GM12878 (cell line): ENCODE data around the gene CWC25. TPM values are rescaled to one million over a fixed set of nuclear protein-coding genes. Genes with fewer than 3 reads are reported as not detected.
A peak's percentile ranks its signal among the peaks of the same experiment; 100 is the strongest.

ENCODE experiments used
- BACH1 ChIP-seq: fragments of 450-650 bp; IDR thresholded peaks from 2 replicates; pipeline ENCODE4 v1.6.1; 2017; ENCODE audit warnings: mild to moderate bottlenecking, borderline replicate concordance
- CREM ChIP-seq: IDR thresholded peaks from 2 replicates; pipeline ENCODE4 v1.6.1; 2014; ENCODE audit warnings: antibody characterized with exemption, low read depth
- HDAC2 ChIP-seq: fragments of 200-600 bp; sonication (generic); IDR thresholded peaks from 2 replicates; pipeline ENCODE4 v1.6.1; 2017
- MAX ChIP-seq: IDR thresholded peaks from 2 replicates; pipeline ENCODE4 v1.6.1; 2012; ENCODE audit warnings: low read depth, low read length, improper control_type of control experiment
- RB1 ChIP-seq: fragments of 450-650 bp; formaldehyde crosslinking; IDR thresholded peaks from 2 replicates; pipeline ENCODE4 v1.6.1; 2017; ENCODE audit warnings: mild to moderate bottlenecking, borderline replicate concordance
- SRF ChIP-seq, 2 experiments: IDR thresholded peaks; 2 replicates each; pipeline ENCODE4 v1.6.1; 2011; ENCODE audit warnings: low read depth in 2 of 2, low read length in 2 of 2, mild to moderate bottlenecking in 1 of 2, moderate library complexity in 1 of 2
- STAT1 ChIP-seq: fragments of 450-650 bp; conservative IDR thresholded peaks from 2 replicates; pipeline ENCODE4 v1.6.1; 2014; ENCODE audit warnings: antibody characterized with exemption, mild to moderate bottlenecking
- TCF7 ChIP-seq: IDR thresholded peaks from 2 replicates; pipeline ENCODE4 v1.6.1; 2014; ENCODE audit warnings: antibody characterized with exemption, borderline replicate concordance
- ZBTB33 ChIP-seq: fragments of 450-650 bp; IDR thresholded peaks from 2 replicates; pipeline ENCODE4 v1.6.1; 2017; ENCODE audit warnings: mild to moderate bottlenecking
- polyA plus RNA-seq, 11 experiments: library from polyadenylated mRNA; depleted of rRNA in 4 of 11; unstranded in 6 of 11; stranded (reverse) in 5 of 11; fragments of >200 nt; fragmentation: Nextera tagmentation in 4 of 11; fragmentation: Illumina TruSeq in 1 of 11; extraction: Ambion mirVana in 4 of 11; extraction: Trizol in 1 of 11; gene quantifications; 1 replicate in 1 of 11; 2 replicates in 10 of 11; pipeline versions ENCODE4 v1.2.1 to v1.2.3, GENCODE V29; 2011 to 2016; ENCODE audit warnings: inconsistent platforms in 2 of 11, missing spikeins in 2 of 11, low read depth in 1 of 11
- total RNA-seq, 4 experiments: library from RNA; depleted of rRNA in 3 of 4; stranded (reverse); fragments of >200 nt in 3 of 4; fragmentation: Illumina TruSeq in 1 of 4; extraction: Trizol in 1 of 4; gene quantifications; 2 replicates each; pipeline versions ENCODE4 v1.2.1 to v1.2.3, GENCODE V29; 2013 to 2021
- TF ChIP-seq, protein P1 (sequence below): IDR thresholded peaks from 2 replicates; pipeline ENCODE4 v1.6.1; 2012; ENCODE audit warnings: mild to moderate bottlenecking, low read depth, low read length

The CWC25 gene
- total and polyA plus RNA-seq, 10 of the 15 experiments (the other 5 are each of a cell fraction or from before 2014, with no cell fraction given): 14.7 to 29.7 (median 22.9) TPM

DNA sequence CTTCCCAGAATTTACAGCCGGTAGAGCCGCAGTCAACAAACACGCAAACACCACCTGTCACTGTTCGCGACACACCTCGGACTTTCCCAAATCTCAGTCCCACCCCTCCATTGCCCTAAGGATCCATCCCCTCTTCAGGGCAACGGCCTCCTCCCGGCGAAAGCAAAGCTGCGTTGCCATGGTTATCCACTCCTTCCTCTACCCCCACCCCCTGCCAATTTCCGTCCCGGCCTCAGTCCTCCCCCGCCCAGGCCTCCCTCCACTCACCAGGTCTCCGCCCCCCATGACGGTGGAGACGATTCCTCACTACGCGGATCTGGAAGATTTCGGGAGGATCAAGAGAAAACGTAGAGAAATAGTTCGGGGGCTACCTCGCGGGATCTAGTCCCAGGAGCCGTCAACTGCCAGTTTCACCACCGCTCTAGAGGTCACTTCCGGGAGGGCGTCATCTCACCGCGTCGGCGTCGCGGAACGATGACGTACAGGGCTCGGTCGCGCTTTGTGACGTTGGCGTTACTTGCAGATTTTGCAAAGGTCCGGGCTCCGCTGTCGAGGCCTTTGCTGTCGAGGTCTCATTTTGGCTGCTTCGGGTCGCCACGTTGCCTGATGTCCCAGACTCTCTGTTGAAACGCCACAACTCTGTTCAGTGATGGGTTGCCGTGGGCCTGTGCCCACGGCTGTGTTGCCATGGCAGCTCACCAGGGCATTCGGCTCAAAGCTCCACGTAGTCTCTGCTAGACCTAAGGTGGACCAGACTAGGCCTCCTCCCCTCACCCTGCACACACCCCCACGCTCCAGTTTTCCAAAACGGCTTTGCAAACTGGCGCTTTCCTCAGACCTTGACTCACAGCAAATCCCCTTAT lies at the start of gene CWC25 (continued):
- peak; percentile 84; the same call in 1 of the 2 replicates for TF ChIP-seq RB1
- TF ChIP-seq ZBTB33: no peak
- TF ChIP-seq HDAC2: no peak
- no peak for TF ChIP-seq TCF7
- peak; percentile 90 for TF ChIP-seq STAT1
- TF ChIP-seq, protein P1, sequence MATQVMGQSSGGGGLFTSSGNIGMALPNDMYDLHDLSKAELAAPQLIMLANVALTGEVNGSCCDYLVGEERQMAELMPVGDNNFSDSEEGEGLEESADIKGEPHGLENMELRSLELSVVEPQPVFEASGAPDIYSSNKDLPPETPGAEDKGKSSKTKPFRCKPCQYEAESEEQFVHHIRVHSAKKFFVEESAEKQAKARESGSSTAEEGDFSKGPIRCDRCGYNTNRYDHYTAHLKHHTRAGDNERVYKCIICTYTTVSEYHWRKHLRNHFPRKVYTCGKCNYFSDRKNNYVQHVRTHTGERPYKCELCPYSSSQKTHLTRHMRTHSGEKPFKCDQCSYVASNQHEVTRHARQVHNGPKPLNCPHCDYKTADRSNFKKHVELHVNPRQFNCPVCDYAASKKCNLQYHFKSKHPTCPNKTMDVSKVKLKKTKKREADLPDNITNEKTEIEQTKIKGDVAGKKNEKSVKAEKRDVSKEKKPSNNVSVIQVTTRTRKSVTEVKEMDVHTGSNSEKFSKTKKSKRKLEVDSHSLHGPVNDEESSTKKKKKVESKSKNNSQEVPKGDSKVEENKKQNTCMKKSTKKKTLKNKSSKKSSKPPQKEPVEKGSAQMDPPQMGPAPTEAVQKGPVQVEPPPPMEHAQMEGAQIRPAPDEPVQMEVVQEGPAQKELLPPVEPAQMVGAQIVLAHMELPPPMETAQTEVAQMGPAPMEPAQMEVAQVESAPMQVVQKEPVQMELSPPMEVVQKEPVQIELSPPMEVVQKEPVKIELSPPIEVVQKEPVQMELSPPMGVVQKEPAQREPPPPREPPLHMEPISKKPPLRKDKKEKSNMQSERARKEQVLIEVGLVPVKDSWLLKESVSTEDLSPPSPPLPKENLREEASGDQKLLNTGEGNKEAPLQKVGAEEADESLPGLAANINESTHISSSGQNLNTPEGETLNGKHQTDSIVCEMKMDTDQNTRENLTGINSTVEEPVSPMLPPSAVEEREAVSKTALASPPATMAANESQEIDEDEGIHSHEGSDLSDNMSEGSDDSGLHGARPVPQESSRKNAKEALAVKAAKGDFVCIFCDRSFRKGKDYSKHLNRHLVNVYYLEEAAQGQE: no peak
- peak; percentile 100 for TF ChIP-seq CREM
- peak; percentile 88 for TF ChIP-seq MAX
- TF ChIP-seq SRF (IDR thresholded peaks at IDR 0.05; ENCODE audit: low read depth in 2 of 2, low read length in 2 of 2): peak; percentile 92 to 99
- TF ChIP-seq BACH1: peak; percentile 57; the same call in 1 of the 2 replicates
- TF ChIP-seq, all 136 proteins: peak for 69
